CD1c-positive myeloid dendritic cell (primary cell): Measurements from ENCODE around the gene GAP43.
A peak's percentile ranks its signal among the peaks of the same experiment; 100 is the strongest.

Source experiments
- DNase-seq: peaks from one replicate; pipeline ENCODE4 v3.0.0-alpha.2; 2016; ENCODE audit errors: extremely low spot score

GAP43 gene

DNA sequence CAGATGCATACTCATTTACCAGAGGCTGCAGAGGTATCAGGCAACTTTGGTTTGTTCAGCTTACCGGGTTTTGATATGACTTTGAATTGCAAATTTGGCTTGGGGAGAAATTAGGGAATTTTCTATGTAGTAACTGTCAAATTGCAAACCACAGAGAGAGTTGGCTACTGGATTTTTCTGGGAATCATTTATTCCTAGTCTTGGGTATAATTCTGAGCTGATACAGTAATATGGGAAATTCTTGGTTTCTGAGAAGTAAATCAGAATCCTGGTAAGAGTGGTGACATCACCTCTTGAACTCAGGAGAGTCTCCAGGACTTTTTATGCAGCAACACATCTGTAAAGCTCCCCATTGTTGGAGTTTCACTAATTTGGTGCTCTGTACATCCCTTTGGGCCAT, 39.0 kb downstream of the GAP43 start:
- no peak for DNase-seq

GRCh38 chr3:115663414-115663813, 40.1 kb downstream of the GAP43 start:
- no peak for DNase-seq

- no peak for DNase-seq
These were observed 42.8 kb downstream of the GAP43 start for GRCh38 chr3:115666081-115666480.

DNA sequence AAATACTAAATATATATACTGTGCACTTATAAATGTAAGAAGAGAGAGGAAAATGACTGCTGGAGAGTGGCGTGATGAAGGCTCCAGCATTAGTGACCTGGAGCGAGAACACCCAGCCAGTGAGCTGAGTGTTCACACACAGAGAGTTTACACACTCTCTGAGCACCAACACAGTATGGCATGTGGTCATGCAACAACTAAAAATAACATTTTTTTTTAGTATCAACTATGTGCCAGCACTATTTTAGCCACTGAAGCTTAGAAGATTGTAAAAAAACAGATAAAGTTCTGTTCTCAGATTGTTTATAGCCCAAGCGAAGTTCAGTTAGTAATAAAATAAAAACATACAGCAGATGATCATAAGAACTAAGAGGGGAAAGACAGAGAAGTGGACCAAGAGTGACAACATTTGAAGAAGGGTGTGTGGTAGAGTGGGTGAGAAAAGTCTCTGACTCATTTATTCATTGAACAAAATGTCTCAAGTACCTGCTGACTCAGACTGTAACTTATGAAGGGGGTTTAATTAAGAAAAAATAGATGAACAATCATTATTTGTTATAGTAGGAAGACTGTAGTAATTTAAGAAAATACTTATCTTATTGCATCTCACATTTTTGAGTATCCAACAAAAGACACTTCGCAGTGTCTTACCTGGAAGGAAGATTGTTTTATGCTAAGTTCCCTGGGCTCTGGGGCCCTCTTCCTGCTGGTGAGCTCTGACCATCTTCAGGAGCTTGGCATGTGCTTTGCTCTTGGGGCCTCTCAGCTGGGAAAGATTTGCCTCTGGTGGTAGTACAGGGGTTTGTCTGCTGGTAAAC, 43.8 kb downstream of the GAP43 start:
- no peak for DNase-seq

DNA sequence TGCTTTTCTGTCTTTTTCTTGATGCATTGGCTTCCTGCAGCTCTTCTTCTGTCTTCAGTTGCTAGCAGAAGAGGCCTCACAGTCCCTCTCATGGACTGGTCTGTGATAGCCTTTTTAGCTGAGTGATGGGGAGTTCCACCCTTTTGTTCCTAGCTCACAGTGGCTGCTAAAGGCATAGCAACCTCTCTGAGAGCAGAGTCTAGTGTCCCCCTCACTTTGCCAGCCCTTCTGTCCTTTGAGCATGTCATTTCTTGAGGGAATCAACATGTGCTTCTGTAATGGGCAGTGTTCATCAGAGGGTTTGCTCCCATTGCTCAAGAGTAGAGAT, 44.4 kb downstream of the GAP43 start:
- no peak for DNase-seq

DNA sequence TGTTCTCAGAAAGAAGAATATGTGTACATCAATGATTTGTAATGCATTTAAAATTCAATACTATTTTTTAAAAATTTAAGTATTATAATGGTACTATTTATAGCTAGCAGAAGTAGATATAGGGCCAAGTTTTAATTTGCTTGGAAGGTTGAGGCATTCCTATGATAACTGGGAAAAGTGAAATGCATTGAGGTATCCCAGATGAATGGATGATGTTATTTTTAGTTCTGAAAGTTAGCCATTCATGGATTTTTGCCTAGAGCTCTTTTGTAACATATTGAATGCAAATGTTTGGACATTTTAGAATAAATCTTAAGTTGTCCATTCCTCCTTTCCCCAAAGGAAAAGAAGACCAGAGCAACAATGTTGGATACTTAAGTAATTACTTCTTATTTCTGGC, 47.6 kb downstream of the GAP43 start:
- no peak for DNase-seq

DNA sequence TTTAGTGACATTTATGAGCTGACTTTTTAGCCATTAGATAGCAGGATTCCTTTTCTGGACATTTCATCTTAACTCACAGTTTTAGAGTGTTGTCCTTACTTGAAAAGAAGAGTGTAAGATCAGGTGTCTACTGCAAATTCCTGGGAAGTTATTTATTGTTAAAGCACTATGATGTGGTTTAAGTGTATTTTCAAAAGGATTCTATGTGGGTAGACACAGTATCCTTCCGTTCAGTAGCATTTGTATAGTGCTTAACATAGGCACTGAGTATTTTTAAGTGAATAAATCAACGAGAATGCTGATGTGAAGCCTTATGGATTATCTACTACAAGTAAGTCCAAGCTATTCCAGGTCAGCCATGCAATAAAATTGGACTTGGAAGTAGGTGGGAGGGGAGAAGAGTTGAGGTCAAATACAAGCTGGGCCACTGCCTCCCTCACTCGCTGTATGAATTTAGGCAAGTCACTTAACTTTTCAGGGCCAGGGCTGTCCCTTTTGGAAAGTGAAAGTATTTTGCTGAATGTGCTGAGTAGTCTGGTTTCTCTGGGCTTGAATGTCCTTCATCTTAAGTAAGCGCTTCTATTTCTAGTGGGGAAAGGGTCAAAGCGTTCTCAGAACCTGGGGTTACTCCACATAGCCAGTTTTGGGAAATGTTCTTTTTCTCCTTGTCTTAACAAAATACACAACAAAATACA, 48.6 kb downstream of the GAP43 start:
- DNase-seq = no peak

DNA sequence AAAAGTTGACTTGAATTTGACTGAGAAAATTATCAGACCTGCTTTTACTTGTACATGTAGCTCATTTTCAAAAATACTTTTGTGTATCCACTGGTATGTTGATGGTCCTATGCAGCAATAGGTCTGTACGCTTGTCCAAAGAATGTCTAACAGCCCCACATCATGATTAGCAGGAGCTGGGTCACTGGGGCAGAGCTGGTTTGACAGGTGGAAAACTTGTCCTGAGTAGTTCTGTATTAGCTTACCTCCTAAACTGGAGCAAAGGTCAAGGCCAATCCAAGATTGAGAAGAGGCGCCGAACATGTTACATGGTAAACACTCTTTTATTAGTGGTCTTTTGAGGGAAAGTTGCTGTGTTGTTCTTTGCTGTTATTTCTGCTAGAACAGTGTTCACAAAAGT, 50.6 kb downstream of the GAP43 start:
- no peak for DNase-seq

GRCh38 chr3:115676336-115676735, 53.0 kb downstream of the GAP43 start:
- no peak for DNase-seq

DNA sequence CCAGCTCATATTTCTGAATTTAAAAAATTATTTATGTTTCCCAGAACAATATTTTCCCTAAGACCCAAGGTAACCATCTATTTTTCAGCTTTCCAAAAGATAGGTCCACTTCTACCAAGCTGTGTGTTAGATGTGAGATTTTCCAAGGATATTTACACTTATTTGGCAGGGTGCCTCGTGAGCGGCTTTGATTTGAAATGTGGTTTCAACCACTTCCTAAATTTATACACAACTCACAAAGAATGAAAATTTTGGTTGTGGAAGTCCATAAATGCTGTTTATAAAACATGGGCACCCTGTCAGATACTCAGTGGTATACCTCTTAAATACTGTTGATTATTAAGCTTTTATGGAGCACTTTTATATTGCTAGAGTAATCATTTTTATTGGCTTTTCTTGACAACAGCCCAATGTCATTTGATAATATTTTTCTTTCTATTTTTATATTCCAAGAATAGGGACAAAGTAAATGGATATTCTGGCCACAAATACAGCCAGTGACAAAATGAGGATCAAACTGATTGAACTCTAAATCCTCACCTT, 57.6 kb downstream of the GAP43 start:
- no peak for DNase-seq

- no peak for DNase-seq
These were observed 58.4 kb downstream of the GAP43 start for GRCh38 chr3:115681736-115682135.

GRCh38 chr3:115683305-115683704, 60.0 kb downstream of the GAP43 start:
- no peak for DNase-seq

DNA sequence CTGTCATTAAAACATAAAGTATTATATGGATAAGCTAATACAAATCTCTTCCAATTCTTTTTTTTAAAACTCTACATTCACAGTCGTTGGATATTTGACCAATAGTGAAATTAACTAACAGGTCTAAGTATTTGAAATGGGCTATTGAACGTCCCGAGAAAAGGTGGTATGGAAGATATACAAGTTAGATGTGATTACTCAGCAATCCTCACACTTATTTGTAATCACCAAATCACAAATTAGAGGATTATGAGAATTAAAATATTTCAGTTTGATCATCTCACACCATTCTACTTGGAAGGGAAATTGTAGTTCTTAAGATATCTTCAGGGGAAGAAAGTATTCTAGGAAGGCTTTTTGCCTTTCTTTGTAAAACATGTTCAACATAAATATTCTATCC, 60.5 kb downstream of the GAP43 start:
- no peak for DNase-seq

DNA sequence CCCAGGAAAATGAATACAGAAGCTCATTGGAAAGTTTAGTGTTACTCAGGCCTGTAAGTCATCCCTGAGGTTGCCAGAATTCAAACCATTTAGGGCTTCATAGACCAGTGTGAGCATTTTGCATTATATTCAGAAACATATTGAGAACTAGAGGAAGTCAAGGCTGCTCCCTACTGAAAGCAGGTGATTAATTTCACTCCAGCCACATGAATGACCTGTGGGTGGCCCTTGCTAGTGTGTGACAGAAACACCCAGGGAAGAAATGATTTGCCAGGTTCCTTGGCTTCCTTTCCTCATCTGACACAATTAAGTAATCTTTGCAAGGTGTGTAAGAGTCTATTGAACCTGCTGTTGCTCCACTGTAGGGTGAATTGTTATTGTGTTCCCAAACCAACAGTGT, 61.8 kb downstream of the GAP43 start:
- no peak for DNase-seq

DNA sequence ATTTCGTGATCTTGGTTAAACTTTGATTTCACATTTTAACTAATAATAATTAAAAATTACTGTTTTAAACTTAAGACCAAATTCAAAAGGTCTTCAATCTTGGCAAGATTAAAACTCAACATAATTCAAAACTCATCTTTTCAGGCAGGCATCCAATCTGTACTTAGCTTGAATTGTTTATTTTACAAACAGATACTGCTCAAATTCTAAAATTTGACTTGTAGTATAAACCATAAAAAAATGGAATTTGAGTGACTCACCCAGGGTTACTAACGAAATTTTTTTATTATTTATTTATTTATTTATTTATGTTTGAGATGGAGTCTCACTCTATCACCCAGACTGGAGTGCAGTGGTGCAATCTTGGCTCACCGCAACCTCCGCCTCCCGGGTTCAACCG, 64.4 kb downstream of the GAP43 start:
- DNase-seq = no peak

DNA sequence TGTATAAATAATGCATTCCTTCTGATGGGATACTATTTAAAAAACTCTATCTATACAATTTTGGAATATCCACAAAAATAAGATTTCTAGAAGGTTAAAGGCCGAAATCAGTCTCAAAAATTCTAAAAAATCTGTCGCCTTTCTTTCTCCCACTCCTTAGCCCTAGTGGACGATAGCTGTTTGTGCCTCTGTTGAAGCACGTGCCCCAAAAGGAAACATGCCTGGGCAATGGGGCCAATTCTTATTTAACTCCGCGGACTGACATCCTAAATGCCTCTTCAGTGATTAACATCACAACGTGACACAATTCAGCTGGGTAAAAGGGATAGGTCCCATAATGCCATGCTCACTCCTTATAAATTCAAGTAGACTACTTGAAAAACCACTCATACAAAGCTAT, 65.1 kb downstream of the GAP43 start:
- no peak for DNase-seq

- DNase-seq = no peak
These were observed 66.6 kb downstream of the GAP43 start for GRCh38 chr3:115689928-115690327.

- no peak for DNase-seq
These were observed 68.7 kb downstream of the GAP43 start for GRCh38 chr3:115691964-115692363.

GRCh38 chr3:115692887-115693524, 69.7 kb downstream of the GAP43 start:
- peak; percentile 71 for DNase-seq

GRCh38 chr3:115693868-115694267, 70.6 kb downstream of the GAP43 start:
- no peak for DNase-seq

GRCh38 chr3:115695090-115695489, 71.8 kb downstream of the GAP43 start:
- DNase-seq = no peak

DNA sequence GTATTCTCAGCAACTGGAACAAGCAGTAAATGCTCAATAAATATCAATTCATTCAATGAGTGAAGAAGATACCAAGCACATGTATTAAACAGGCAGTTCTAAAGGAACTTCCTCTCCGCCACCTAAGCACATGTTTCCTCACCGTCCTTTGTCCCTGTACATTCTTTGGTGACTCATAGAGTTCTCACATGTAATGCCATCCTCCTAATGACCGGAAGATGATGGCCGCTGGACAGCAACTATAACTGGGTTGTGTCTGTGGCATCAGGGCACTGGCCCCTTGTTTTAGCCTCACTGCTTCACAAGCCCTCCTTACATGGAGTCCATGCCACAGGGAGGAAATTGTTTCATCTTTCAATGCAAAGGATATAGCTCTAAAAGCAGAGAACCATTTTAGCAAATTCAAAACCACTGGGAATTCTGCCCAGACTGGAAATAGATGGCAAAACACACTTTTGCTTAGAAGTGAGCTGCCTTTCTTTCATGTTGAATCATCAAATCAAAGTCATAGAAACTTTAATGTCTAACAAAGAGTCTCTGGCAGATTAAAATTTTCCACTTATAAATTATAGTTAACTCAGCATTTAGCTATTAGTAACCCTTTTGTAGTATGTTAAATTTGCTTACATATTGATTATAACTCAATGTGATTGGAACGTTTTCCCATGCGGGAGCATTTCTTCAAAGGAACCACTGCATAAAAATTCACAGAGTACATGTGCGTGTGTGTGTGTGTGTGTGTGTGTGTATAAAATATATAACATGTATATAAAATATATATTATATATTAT, 74.1 kb downstream of the GAP43 start:
- no peak for DNase-seq
